Vagina (tissue), 2 donors: ENCODE measurements around the gene CCDC170. TPM values are rescaled to one million over a fixed set of nuclear protein-coding genes. Genes with fewer than 3 reads are reported as not detected.

Experiments
- DNase-seq, 2 donors: peaks; one replicate each; pipeline ENCODE4 v3.0.0-alpha.2; 2017; ENCODE audit errors: extremely low spot score in 2 of 2
- H3K27ac ChIP-seq: fragments of 200-600 bp; sonication (generic); one replicate; pipeline ENCODE4 v1.5.1; 2019
- H3K27me3 ChIP-seq: fragments of 200-600 bp; sonication (generic); one replicate; pipeline ENCODE4 v1.5.1; 2019
- H3K36me3 ChIP-seq, 2 donors: fragments of 200-600 bp; sonication (generic); one replicate each; pipeline ENCODE4 v1.5.1; 2017 to 2019
- H3K4me1 ChIP-seq: fragments of 200-600 bp; sonication (generic); one replicate; pipeline ENCODE4 v1.5.1; 2019
- H3K4me3 ChIP-seq, 2 donors: fragments of 200-600 bp; sonication (generic); 1 replicate in 1 of 2; 2 replicates in 1 of 2; pipeline ENCODE4 v1.5.1; 2016 to 2019
- H3K9me3 ChIP-seq: fragments of 200-600 bp; sonication (generic); one replicate; pipeline ENCODE4 v1.5.1; 2019
- CTCF ChIP-seq, 3 experiments: fragments of 450-650 bp in 2 of 3; fragments of 200-600 bp in 1 of 3; sonication (generic) in 1 of 3; IDR thresholded peaks; one replicate each; pipeline ENCODE4 v1.5.1; 2017 to 2019; ENCODE audit warnings: antibody characterized with exemption in 3 of 3, mild to moderate bottlenecking in 2 of 3, moderate library complexity in 2 of 3
- POLR2A ChIP-seq, 2 donors: fragments of 450-650 bp; IDR thresholded peaks; one replicate each; pipeline ENCODE4 v1.6.1; 2017; ENCODE audit warnings: antibody characterized with exemption in 2 of 2, mild to moderate bottlenecking in 2 of 2, moderate library complexity in 2 of 2
- POLR2AphosphoS5 ChIP-seq, 2 donors: sonication (generic); formaldehyde crosslinking; IDR thresholded peaks; one replicate each; pipeline ENCODE4 v1.9.0; 2017; ENCODE audit warnings: antibody characterized with exemption in 2 of 2, mild to moderate bottlenecking in 2 of 2, low read depth in 1 of 2; ENCODE audit not compliant: insufficient read depth in 1 of 2
- intact Hi-C: fragments of 100-400 bp; cut with DNase I; formaldehyde crosslinking; loops from one replicate; pipeline ENCODE4 v1.15.1; 2023
- total RNA-seq: library from RNA; depleted of rRNA; stranded (reverse); fragments of >200 nt; gene quantifications from one replicate; pipeline ENCODE4 v1.2.3, GENCODE V29; 2016

The CCDC170 gene
- total RNA-seq, 1 donor from 2014 or later: 2.0 TPM

- Histone ChIP-seq H3K36me3 (no peaks in the 10 kb centered on the region), H3K27ac (no peak overlapping the region), H3K4me1 (no peaks in the 10 kb centered on the region), H3K9me3 (no peaks in the 10 kb centered on the region), H3K27me3 (no peaks in the 10 kb centered on the region), H3K4me3 (no peak overlapping the region)
- no peak for DNase-seq
- TF ChIP-seq POLR2AphosphoS5 (IDR thresholded peaks at IDR 0.05; ENCODE audit: insufficient read depth in 1 of 2, low read depth in 1 of 2): no peak
- no peak for TF ChIP-seq POLR2A (IDR thresholded peaks at IDR 0.05)
- TF ChIP-seq CTCF (IDR thresholded peaks at IDR 0.05): no peak
- intact Hi-C loops: no loop called here
Measured at GRCh38 chr6:151647976-151648639, 154.3 kb downstream of the CCDC170 start.

GRCh38 chr6:151649835-151650234 lies 156.0 kb downstream of the CCDC170 start:
- Histone ChIP-seq H3K4me3 (no peak overlapping the region), H3K36me3 (no peaks in the 10 kb centered on the region), H3K4me1 (no peaks in the 10 kb centered on the region), H3K27ac (no peak overlapping the region), H3K27me3 (no peaks in the 10 kb centered on the region), H3K9me3 (peaks cover under 1% of the 10 kb centered on the region)
- intact Hi-C loops: no loop called here
- TF ChIP-seq POLR2AphosphoS5 (IDR thresholded peaks at IDR 0.05; ENCODE audit: insufficient read depth in 1 of 2, low read depth in 1 of 2) (no peak), CTCF (IDR thresholded peaks at IDR 0.05) (no peak), POLR2A (IDR thresholded peaks at IDR 0.05) (no peak)
- no peak for DNase-seq

DNA sequence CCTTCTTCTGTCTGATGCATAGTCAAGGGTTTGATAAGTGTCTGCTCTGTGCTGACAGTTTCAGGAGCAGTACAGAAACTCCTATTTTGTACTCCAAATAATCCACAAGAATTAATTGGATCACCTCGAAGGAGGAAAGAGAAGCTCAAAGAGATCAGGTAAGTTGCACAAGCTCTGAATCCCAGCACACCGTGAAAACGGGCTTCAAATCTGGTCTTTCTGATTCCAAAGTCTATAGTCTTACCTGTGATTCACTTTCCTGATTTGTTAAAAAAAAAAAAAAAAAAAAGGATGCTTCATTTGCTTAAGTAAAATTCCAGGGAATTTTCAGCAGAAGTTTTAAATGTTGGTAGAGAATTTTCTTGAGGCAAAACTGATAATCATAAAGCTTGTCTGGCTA lies 157.8 kb downstream of the CCDC170 start:
- Histone ChIP-seq H3K36me3 (no peaks in the 10 kb centered on the region), H3K27me3 (no peaks in the 10 kb centered on the region), H3K27ac (no peak overlapping the region), H3K4me1 (no peaks in the 10 kb centered on the region), H3K9me3 (peaks cover 5% of the 10 kb centered on the region), H3K4me3 (no peak overlapping the region)
- DNase-seq: no peak
- intact Hi-C loops: no loop called here
- TF ChIP-seq POLR2A (IDR thresholded peaks at IDR 0.05) (no peak), CTCF (IDR thresholded peaks at IDR 0.05) (no peak), POLR2AphosphoS5 (IDR thresholded peaks at IDR 0.05; ENCODE audit: insufficient read depth in 1 of 2, low read depth in 1 of 2) (no peak)

- intact Hi-C loops: no loop called here
- H3K4me1 ChIP-seq: no peaks in the 10 kb centered on the region
- DNase-seq: no peak
- H3K9me3 ChIP-seq: peaks cover 5% of the 10 kb centered on the region
- no peak for TF ChIP-seq CTCF (IDR thresholded peaks at IDR 0.05)
- no peak for TF ChIP-seq POLR2A (IDR thresholded peaks at IDR 0.05)
- TF ChIP-seq POLR2AphosphoS5 (IDR thresholded peaks at IDR 0.05; ENCODE audit: insufficient read depth in 1 of 2, low read depth in 1 of 2): no peak
- no peak overlapping the region for H3K4me3 ChIP-seq
- no peaks in the 10 kb centered on the region for H3K27me3 ChIP-seq
- H3K36me3 ChIP-seq: no peaks in the 10 kb centered on the region
- H3K27ac ChIP-seq: no peak overlapping the region
Measured at GRCh38 chr6:151652325-151652724, 158.5 kb downstream of the CCDC170 start.

- no peaks in the 10 kb centered on the region for H3K27me3 ChIP-seq
- H3K27ac ChIP-seq: no peak overlapping the region
- H3K9me3 ChIP-seq: peaks cover 5% of the 10 kb centered on the region
- intact Hi-C loops: no loop called here
- H3K4me1 ChIP-seq: no peaks in the 10 kb centered on the region
- H3K36me3 ChIP-seq: no peaks in the 10 kb centered on the region
- H3K4me3 ChIP-seq: no peak overlapping the region
- no peak for DNase-seq
- TF ChIP-seq POLR2AphosphoS5 (IDR thresholded peaks at IDR 0.05; ENCODE audit: insufficient read depth in 1 of 2, low read depth in 1 of 2) (no peak), POLR2A (IDR thresholded peaks at IDR 0.05) (no peak), CTCF (IDR thresholded peaks at IDR 0.05) (no peak)
Measured at GRCh38 chr6:151655099-151655498, 161.3 kb downstream of the CCDC170 start.
